Adrenal gland (tissue), 5 donors: Measurements from ENCODE around the gene SCG2.

Source experiments
- POLR2A ChIP-seq, 2 donors: fragments of 450-650 bp; IDR thresholded peaks; one replicate each; pipeline ENCODE4 v1.6.1; 2017; ENCODE audit warnings: antibody characterized with exemption in 2 of 2, mild to moderate bottlenecking in 2 of 2, moderate library complexity in 1 of 2
- TF ChIP-seq, protein P1 (sequence below), 6 experiments: fragments of 450-650 bp in 4 of 6; fragments of 200-600 bp in 2 of 6; sonication (generic) in 1 of 6; IDR thresholded peaks; 1 replicate in 5 of 6; 2 replicates in 1 of 6; pipeline versions ENCODE4 v1.5.1 to v1.8.0; 2016 to 2021; ENCODE audit warnings: antibody characterized with exemption in 6 of 6, mild to moderate bottlenecking in 2 of 6, moderate library complexity in 1 of 6
- donor health status: DM: no; HTN: no; CAD: no.

DNA sequence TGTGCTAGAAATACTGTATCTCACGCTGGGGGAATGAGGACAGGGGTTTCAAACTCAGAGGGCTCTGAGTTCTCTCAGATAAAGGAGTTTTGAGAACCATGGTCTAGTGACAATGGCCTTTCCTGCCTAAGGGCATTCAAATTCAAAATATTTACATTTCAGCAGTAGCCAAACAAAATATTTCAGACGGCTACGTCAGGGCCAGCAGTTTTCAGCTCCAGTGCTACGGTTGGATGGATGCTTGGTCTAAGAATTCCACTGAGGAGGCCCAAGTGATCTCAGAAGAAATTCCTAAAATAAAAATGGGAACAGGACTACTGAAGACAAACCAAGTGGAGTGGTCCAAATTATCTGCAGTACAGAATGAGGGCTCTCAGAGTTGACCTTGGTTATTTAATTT, 41.1 kb upstream of the SCG2 start:
- TF ChIP-seq POLR2A (IDR thresholded peaks at IDR 0.05), result no peak
- TF ChIP-seq, protein P1, sequence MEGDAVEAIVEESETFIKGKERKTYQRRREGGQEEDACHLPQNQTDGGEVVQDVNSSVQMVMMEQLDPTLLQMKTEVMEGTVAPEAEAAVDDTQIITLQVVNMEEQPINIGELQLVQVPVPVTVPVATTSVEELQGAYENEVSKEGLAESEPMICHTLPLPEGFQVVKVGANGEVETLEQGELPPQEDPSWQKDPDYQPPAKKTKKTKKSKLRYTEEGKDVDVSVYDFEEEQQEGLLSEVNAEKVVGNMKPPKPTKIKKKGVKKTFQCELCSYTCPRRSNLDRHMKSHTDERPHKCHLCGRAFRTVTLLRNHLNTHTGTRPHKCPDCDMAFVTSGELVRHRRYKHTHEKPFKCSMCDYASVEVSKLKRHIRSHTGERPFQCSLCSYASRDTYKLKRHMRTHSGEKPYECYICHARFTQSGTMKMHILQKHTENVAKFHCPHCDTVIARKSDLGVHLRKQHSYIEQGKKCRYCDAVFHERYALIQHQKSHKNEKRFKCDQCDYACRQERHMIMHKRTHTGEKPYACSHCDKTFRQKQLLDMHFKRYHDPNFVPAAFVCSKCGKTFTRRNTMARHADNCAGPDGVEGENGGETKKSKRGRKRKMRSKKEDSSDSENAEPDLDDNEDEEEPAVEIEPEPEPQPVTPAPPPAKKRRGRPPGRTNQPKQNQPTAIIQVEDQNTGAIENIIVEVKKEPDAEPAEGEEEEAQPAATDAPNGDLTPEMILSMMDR (IDR thresholded peaks at IDR 0.05), result no peak
